ENCODE measurements around the gene TP73.

GRCh38 chr1:3662080-3662671 is 9.9 kb downstream of the TP73 start:
- TF ChIP-seq CTCF (IDR thresholded peaks at IDR 0.05) (no peak), POLR2A (IDR thresholded peaks at IDR 0.05) (no peak)
